Mesendoderm (in vitro differentiated cells): ENCODE measurements around the gene LCMT1.

Experiments used
- DNase-seq: peaks from one replicate; pipeline ENCODE4 v3.0.0; 2013
- H2AK5ac ChIP-seq: 2 replicates; pipeline ENCODE4 v1.6.1; 2013; ENCODE audit warnings: low read length, inconsistent platforms
- H2BK120ac ChIP-seq: 2 replicates; pipeline ENCODE4 v1.6.1; 2013; ENCODE audit warnings: low read depth, mild to moderate bottlenecking, low read length, moderate library complexity, mixed read lengths
- H2BK15ac ChIP-seq: replicated peaks from 2 replicates; pipeline ENCODE4 v1.6.1; 2013; ENCODE audit warnings: low read depth, mild to moderate bottlenecking, moderate library complexity
- H2BK5ac ChIP-seq: 2 replicates; pipeline ENCODE4 v1.6.1; 2013; ENCODE audit warnings: low read length, inconsistent platforms
- H3K18ac ChIP-seq: 2 replicates; pipeline ENCODE4 v1.6.1; 2013; ENCODE audit warnings: mild to moderate bottlenecking, low read length, mixed read lengths
- H3K23ac ChIP-seq: one replicate; pipeline ENCODE4 v1.6.1; 2013; ENCODE audit warnings: low read length
- H3K27ac ChIP-seq: 2 replicates; pipeline ENCODE4 v1.5.1; 2013; ENCODE audit warnings: low read depth, mild to moderate bottlenecking, inconsistent platforms, low read length, moderate library complexity
- H3K27me3 ChIP-seq: 2 replicates; pipeline ENCODE4 v1.6.1; 2013; ENCODE audit warnings: low read length, control low read depth, mild to moderate bottlenecking, inconsistent platforms; ENCODE audit not compliant: insufficient read depth, poor library complexity
- H3K36me3 ChIP-seq: 2 replicates; pipeline ENCODE4 v1.6.1; 2013; ENCODE audit warnings: low read length, inconsistent platforms; ENCODE audit not compliant: control insufficient read depth, insufficient read depth
- H3K4ac ChIP-seq: one replicate; pipeline ENCODE4 v1.6.1; 2013; ENCODE audit warnings: low read depth, mild to moderate bottlenecking, low read length, moderate library complexity
- H3K4me1 ChIP-seq: 2 replicates; pipeline ENCODE4 v1.6.1; 2013; ENCODE audit warnings: low read depth, low read length, inconsistent platforms; ENCODE audit not compliant: control insufficient read depth
- H3K4me2 ChIP-seq: 2 replicates; pipeline ENCODE4 v1.6.1; 2013; ENCODE audit warnings: low read length
- H3K4me3 ChIP-seq: 2 replicates; pipeline ENCODE4 v1.5.1; 2013; ENCODE audit warnings: mild to moderate bottlenecking, low read length
- H3K56ac ChIP-seq: one replicate; pipeline ENCODE4 v1.6.1; 2013; ENCODE audit warnings: low read length
- H3K79me1 ChIP-seq: 2 replicates; pipeline ENCODE4 v1.6.1; 2013; ENCODE audit warnings: low read length, inconsistent platforms
- H3K79me2 ChIP-seq: 2 replicates; pipeline ENCODE4 v1.6.1; 2013; ENCODE audit warnings: mild to moderate bottlenecking, low read length; ENCODE audit not compliant: control insufficient read depth, insufficient read depth
- H3K9ac ChIP-seq: 2 replicates; pipeline ENCODE4 v1.6.1; 2013; ENCODE audit warnings: low read length, inconsistent platforms
- H4K5ac ChIP-seq: one replicate; pipeline ENCODE4 v1.6.1; 2013; ENCODE audit warnings: low read length
- H4K8ac ChIP-seq: one replicate; pipeline ENCODE4 v1.6.1; 2013; ENCODE audit warnings: low read depth, mild to moderate bottlenecking, control low read depth, low read length, moderate library complexity
- WGBS: extraction: QIAGEN DNeasy Blood & Tissue Kit; methylation state at CpG from one replicate; pipeline ENCODE4 v1.1.7; 2013; ENCODE audit warnings: low lambda C conversion rate, missing lambda C conversion rate; ENCODE audit not compliant: insufficient coverage; ENCODE audit errors: extremely low coverage; 5-methylcytosine and 5-hydroxymethylcytosine counted together

Gene LCMT1

DNA sequence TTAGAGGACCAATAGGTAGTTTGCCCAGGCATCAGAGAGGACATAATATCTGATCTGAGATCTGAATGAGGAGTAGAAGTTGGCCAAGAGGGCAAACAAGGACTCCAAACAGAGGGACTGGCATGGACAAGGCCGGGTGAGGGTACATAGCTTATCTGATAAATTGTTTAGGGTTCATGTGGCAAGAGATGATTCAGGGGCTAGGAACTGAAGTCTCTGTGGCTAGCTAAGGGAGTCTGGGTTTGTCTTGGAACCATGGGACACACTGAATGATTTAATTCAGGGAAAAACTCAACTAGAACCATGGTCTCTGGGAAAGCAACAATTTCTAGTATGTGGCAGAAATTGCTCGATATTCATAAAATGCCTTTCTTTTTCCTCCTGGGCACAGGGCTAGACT, 101.1 kb downstream of the LCMT1 start:
- DNase-seq = no peak
- no peaks in the 10 kb centered on the region for H3K79me2 ChIP-seq
- H3K18ac ChIP-seq = no peak overlapping the region
- H3K4me2 ChIP-seq = no peak overlapping the region
- no peaks in the 10 kb centered on the region for H3K4me1 ChIP-seq
- no peak overlapping the region for H3K27ac ChIP-seq
- no peak overlapping the region for H4K8ac ChIP-seq
- no CpG with 5 or more reads among the region's 2 CpGs for WGBS
- no peak overlapping the region for H2BK15ac ChIP-seq
- H3K56ac ChIP-seq = no peak overlapping the region
- no peaks in the 10 kb centered on the region for H3K79me1 ChIP-seq
- H2BK120ac ChIP-seq = no peak overlapping the region
- H4K5ac ChIP-seq = no peak overlapping the region
- no peaks in the 10 kb centered on the region for H3K36me3 ChIP-seq
- no peak overlapping the region for H2BK5ac ChIP-seq
- no peak overlapping the region for H3K9ac ChIP-seq
- no peak overlapping the region for H3K4me3 ChIP-seq
- H3K23ac ChIP-seq = no peak overlapping the region
- no peaks in the 10 kb centered on the region for H3K27me3 ChIP-seq
- H2AK5ac ChIP-seq = no peak overlapping the region
- no peak overlapping the region for H3K4ac ChIP-seq

DNA sequence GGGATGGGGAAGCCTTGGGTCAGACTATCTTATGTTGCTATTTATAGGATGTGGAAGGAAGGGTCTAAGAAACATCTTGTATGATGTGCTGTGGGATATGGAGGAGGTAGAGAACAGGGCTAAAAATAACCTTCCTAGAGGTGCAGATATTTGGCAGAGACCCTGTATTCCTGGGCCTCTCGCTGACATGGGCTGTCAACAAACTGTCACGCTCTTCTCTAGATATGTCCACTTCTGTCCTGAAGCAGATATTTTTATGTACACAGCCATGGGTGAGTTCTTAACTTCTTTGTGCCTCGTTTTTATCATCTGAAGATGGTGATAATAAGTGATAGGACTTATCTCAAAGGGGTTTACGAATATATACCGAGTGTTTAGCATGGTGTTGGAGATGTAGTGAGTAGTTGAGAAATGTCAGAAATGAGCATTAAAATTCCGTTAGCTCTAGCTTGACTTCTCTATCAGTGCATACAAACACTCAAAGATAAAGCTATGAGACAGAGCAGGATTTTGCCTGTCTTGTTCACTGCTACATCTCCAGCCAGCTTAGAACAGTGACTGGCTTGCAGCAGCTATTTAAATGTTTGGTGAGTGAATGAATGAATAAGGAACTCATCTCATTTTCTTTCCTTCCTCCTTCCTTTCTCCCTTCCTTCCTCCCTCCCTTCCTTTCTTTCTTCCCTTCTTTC, 102.3 kb downstream of the LCMT1 start:
- Histone ChIP-seq H2BK5ac (no peak overlapping the region), H3K4me1 (no peaks in the 10 kb centered on the region), H2BK120ac (no peak overlapping the region), H3K18ac (no peak overlapping the region), H2AK5ac (no peak overlapping the region), H3K27ac (no peak overlapping the region), H3K56ac (no peak overlapping the region), H3K23ac (no peak overlapping the region), H4K5ac (no peak overlapping the region), H3K27me3 (no peaks in the 10 kb centered on the region), H3K36me3 (no peaks in the 10 kb centered on the region), H4K8ac (no peak overlapping the region), H3K79me2 (no peaks in the 10 kb centered on the region), H3K4me3 (no peak overlapping the region), H3K4me2 (no peak overlapping the region), H3K79me1 (no peaks in the 10 kb centered on the region), H3K4ac (no peak overlapping the region), H3K9ac (no peak overlapping the region), H2BK15ac (no peak overlapping the region)
- no CpG with 5 or more reads among the region's 6 CpGs for WGBS
- no peak for DNase-seq

DNA sequence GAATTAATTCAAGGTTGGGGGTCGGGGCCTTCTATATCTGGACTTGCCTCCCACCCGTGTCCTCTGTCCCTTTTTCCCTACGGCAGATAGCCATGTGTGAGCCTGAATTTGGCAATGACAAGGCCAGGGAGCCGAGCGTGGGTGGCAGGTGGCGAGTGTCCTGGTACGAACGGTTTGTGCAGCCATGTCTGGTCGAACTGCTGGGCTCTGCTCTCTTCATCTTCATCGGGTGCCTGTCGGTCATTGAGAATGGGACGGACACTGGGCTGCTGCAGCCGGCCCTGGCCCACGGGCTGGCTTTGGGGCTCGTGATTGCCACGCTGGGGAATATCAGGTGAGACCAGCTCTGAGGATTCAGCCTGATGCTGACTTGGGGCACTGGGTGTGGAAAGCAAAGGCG, 105.6 kb downstream of the LCMT1 start:
- H2BK120ac ChIP-seq = no peak overlapping the region
- no peak overlapping the region for H2AK5ac ChIP-seq
- H3K18ac ChIP-seq = no peak overlapping the region
- no peaks in the 10 kb centered on the region for H3K79me1 ChIP-seq
- no peak for DNase-seq
- no peak overlapping the region for H2BK15ac ChIP-seq
- H3K56ac ChIP-seq = no peak overlapping the region
- no peak overlapping the region for H3K4ac ChIP-seq
- no peaks in the 10 kb centered on the region for H3K36me3 ChIP-seq
- WGBS = no CpG with 5 or more reads among the region's 17 CpGs
- no peaks in the 10 kb centered on the region for H3K79me2 ChIP-seq
- H3K4me3 ChIP-seq = no peak overlapping the region
- H4K8ac ChIP-seq = no peak overlapping the region
- no peak overlapping the region for H3K23ac ChIP-seq
- H3K4me2 ChIP-seq = no peak overlapping the region
- no peak overlapping the region for H2BK5ac ChIP-seq
- no peak overlapping the region for H3K27ac ChIP-seq
- no peaks in the 10 kb centered on the region for H3K27me3 ChIP-seq
- H3K4me1 ChIP-seq = no peaks in the 10 kb centered on the region
- no peak overlapping the region for H3K9ac ChIP-seq
- no peak overlapping the region for H4K5ac ChIP-seq

DNA sequence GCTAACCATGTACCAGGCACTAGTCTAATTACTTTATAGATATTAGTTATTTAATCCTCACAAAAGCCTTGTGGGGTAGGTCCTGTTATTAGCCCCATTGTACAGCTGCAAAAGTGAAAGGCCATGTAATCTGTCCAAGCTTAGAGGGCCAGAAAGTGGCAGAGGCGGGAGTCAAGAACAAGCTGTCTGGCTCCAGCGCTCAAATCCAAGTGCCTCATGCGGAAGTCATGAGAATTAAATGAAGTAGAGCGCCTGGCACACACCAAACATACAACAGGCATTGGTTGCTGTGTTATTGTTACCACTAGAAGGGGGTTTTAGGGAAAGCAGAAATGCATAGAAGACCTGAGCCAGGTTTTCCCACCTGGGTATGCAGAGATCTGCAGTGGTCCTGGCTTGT, 106.4 kb downstream of the LCMT1 start:
- no peaks in the 10 kb centered on the region for H3K27me3 ChIP-seq
- H3K18ac ChIP-seq = no peak overlapping the region
- H2AK5ac ChIP-seq = no peak overlapping the region
- no peaks in the 10 kb centered on the region for H3K79me2 ChIP-seq
- H2BK5ac ChIP-seq = no peak overlapping the region
- H3K4me2 ChIP-seq = no peak overlapping the region
- no peaks in the 10 kb centered on the region for H3K79me1 ChIP-seq
- no peak overlapping the region for H4K5ac ChIP-seq
- no peak overlapping the region for H3K56ac ChIP-seq
- H4K8ac ChIP-seq = no peak overlapping the region
- H2BK15ac ChIP-seq = no peak overlapping the region
- no peaks in the 10 kb centered on the region for H3K4me1 ChIP-seq
- no peak overlapping the region for H3K9ac ChIP-seq
- no peak overlapping the region for H3K23ac ChIP-seq
- no peak overlapping the region for H3K27ac ChIP-seq
- H3K36me3 ChIP-seq = no peaks in the 10 kb centered on the region
- H2BK120ac ChIP-seq = no peak overlapping the region
- H3K4me3 ChIP-seq = no peak overlapping the region
- no peak for DNase-seq
- no peak overlapping the region for H3K4ac ChIP-seq
- no CpG with 5 or more reads among the region's 4 CpGs for WGBS

DNA sequence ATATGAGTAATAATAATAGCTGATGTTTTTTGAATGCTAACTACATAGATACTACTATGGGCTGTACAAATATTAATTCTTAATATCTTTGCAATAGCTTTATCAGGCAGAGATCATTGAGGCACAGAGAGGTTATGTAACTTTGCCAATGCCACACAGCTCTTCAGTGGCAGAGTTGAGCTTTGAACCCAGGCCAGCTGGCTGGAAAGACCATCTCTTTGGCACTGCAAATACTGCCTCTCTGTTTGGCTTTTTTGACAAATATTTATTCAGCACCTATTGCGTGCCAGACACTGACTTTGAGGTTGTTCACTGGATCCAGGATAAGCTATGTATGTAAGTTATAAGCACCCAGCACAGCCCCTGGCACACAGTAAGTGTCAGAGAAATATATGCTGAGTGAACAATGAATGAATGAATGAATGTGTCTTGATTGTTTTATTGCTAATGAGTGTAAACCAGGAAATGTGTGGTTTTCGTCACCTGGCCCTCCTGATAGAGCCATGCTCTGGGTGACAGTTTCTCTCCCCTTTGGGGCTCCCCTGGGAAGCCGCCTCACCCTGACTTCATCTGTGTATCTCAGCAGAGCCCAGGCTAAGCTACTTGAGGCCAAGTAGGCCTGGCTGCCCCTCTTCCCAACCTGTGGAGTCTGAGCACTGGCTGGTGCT, 107.7 kb downstream of the LCMT1 start:
- Histone ChIP-seq H3K79me2 (no peaks in the 10 kb centered on the region), H3K4me2 (no peak overlapping the region), H3K27ac (no peak overlapping the region), H3K4me1 (no peaks in the 10 kb centered on the region), H3K56ac (no peak overlapping the region), H2AK5ac (no peak overlapping the region), H3K79me1 (no peaks in the 10 kb centered on the region), H3K4me3 (no peak overlapping the region), H2BK15ac (no peak overlapping the region), H3K27me3 (no peaks in the 10 kb centered on the region), H4K8ac (no peak overlapping the region), H3K18ac (no peak overlapping the region), H2BK5ac (no peak overlapping the region), H3K9ac (no peak overlapping the region), H4K5ac (no peak overlapping the region), H3K23ac (no peak overlapping the region), H2BK120ac (no peak overlapping the region), H3K4ac (no peak overlapping the region), H3K36me3 (no peaks in the 10 kb centered on the region)
- no CpG with 5 or more reads among the region's 3 CpGs for WGBS
- DNase-seq = no peak

DNA sequence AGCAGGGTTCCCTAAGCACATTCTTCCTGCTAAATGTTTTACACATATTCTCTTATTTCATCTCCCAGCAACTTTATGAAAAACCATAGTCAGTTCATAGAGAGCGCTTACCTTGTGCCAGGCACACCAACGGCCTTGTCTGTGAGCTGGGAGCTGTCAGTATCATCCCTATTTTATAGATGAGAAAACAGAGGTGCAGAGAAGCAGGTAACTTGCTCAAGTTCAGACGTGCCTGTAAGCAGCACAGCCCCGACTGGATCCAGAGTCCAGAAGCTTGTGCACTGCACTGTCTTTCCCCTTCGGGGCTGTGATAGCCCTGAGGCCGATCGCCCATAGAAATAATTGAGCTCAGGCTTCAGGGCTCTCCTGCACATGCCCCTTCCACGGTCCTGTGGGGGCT, 111.4 kb downstream of the LCMT1 start:
- no peak overlapping the region for H4K8ac ChIP-seq
- H4K5ac ChIP-seq = no peak overlapping the region
- H3K79me2 ChIP-seq = no peaks in the 10 kb centered on the region
- no peak overlapping the region for H3K56ac ChIP-seq
- H3K18ac ChIP-seq = no peak overlapping the region
- H2BK5ac ChIP-seq = no peak overlapping the region
- WGBS = no CpG with 5 or more reads among the region's 8 CpGs
- H3K23ac ChIP-seq = no peak overlapping the region
- no peak overlapping the region for H3K4me3 ChIP-seq
- no peak for DNase-seq
- H2AK5ac ChIP-seq = no peak overlapping the region
- H3K4ac ChIP-seq = no peak overlapping the region
- H3K27ac ChIP-seq = no peak overlapping the region
- H3K4me1 ChIP-seq = no peaks in the 10 kb centered on the region
- H3K27me3 ChIP-seq = no peaks in the 10 kb centered on the region
- H3K4me2 ChIP-seq = no peak overlapping the region
- no peaks in the 10 kb centered on the region for H3K79me1 ChIP-seq
- H3K9ac ChIP-seq = no peak overlapping the region
- no peaks in the 10 kb centered on the region for H3K36me3 ChIP-seq
- no peak overlapping the region for H2BK120ac ChIP-seq
- H2BK15ac ChIP-seq = no peak overlapping the region
